Smooth muscle cell (in vitro differentiated cells): ENCODE measurements around the gene PTTG1IP2. TPM values are rescaled to one million over a fixed set of nuclear protein-coding genes. Genes with fewer than 3 reads are reported as not detected.
A peak's percentile ranks its signal among the peaks of the same experiment; 100 is the strongest.

Source experiments
- DNase-seq: peaks from one replicate; lab custom pipeline; 2025; ENCODE audit not compliant: unreplicated experiment; lab: John Stamatoyannopoulos, UW
- H2AFZ ChIP-seq: fragments of 200-600 bp; sonication (generic); 2 replicates; pipeline ENCODE4 v1.6.0; 2016; ENCODE audit warnings: antibody characterized with exemption, low read depth, mild to moderate bottlenecking
- H3F3A ChIP-seq: fragments of 200-600 bp; sonication (generic); 2 replicates; pipeline ENCODE4 v1.6.0; 2017; ENCODE audit warnings: antibody characterized with exemption, low read depth
- H3K27ac ChIP-seq: fragments of 200-600 bp; sonication (generic); 2 replicates; pipeline ENCODE4 v1.5.1; 2016; ENCODE audit warnings: low read depth, mild to moderate bottlenecking
- H3K27me3 ChIP-seq: fragments of 200-600 bp; sonication (generic); 2 replicates; pipeline ENCODE4 v1.6.1; 2016; ENCODE audit warnings: low read depth, mild to moderate bottlenecking
- H3K36me3 ChIP-seq: fragments of 200-600 bp; sonication (generic); 2 replicates; pipeline ENCODE4 v1.5.1; 2016; ENCODE audit warnings: low read depth
- H3K4me1 ChIP-seq: fragments of 200-600 bp; sonication (generic); 2 replicates; pipeline ENCODE4 v1.5.1; 2016; ENCODE audit warnings: low read depth
- H3K4me2 ChIP-seq: fragments of 200-600 bp; sonication (generic); 2 replicates; pipeline ENCODE4 v1.6.0; 2016; ENCODE audit warnings: mild to moderate bottlenecking
- H3K4me3 ChIP-seq: fragments of 200-600 bp; sonication (generic); 2 replicates; pipeline ENCODE4 v1.5.1; 2016; ENCODE audit warnings: mild to moderate bottlenecking
- H3K79me2 ChIP-seq: fragments of 200-600 bp; sonication (generic); 2 replicates; pipeline ENCODE4 v1.6.0; 2016; ENCODE audit warnings: low read depth, mild to moderate bottlenecking
- H3K9ac ChIP-seq: fragments of 200-600 bp; sonication (generic); 2 replicates; pipeline ENCODE4 v1.6.0; 2016; ENCODE audit warnings: low read depth
- H3K9me3 ChIP-seq: fragments of 200-600 bp; sonication (generic); replicated peaks from 2 replicates; pipeline ENCODE4 v1.5.1; 2016; ENCODE audit warnings: low read depth
- H4K20me1 ChIP-seq: fragments of 200-600 bp; sonication (generic); 2 replicates; pipeline ENCODE4 v1.6.0; 2016; ENCODE audit warnings: low read depth
- CTCF ChIP-seq: fragments of 200-600 bp; sonication (generic); IDR thresholded peaks from 2 replicates; pipeline ENCODE4 v1.5.1; 2017; ENCODE audit warnings: borderline replicate concordance, mild to moderate bottlenecking, antibody characterized with exemption; ENCODE audit not compliant: insufficient read depth, poor library complexity, severe bottlenecking
- WGBS: methylation state at CpG from one replicate; pipeline ENCODE4 v1.1.7; 2016; ENCODE audit warnings: low lambda C conversion rate; 5-methylcytosine and 5-hydroxymethylcytosine counted together
- polyA plus RNA-seq: library from polyadenylated mRNA; unstranded; fragments of >200 nt; fragmentation: Nextera tagmentation; extraction: Ambion mirVana; gene quantifications from 2 replicates; pipeline ENCODE4 v1.2.1, GENCODE V29; 2016
- total RNA-seq: library from RNA; depleted of rRNA; stranded (reverse); fragments of >200 nt; gene quantifications from 2 replicates; pipeline ENCODE4 v1.2.3, GENCODE V29; 2014

The PTTG1IP2 gene
- total and polyA plus RNA-seq, 2 experiments from 2014 or later = not detected

- Histone ChIP-seq H3K79me2 (no peaks in the 10 kb centered on the region), H3K27ac (no peak overlapping the region), H4K20me1 (no peaks in the 10 kb centered on the region), H3K27me3 (no peaks in the 10 kb centered on the region), H3K9me3 (no peaks in the 10 kb centered on the region), H3K4me3 (no peak overlapping the region), H3K4me2 (no peak overlapping the region), H3F3A (no peaks in the 10 kb centered on the region), H2AFZ (no peak overlapping the region), H3K4me1 (no peaks in the 10 kb centered on the region), H3K9ac (no peak overlapping the region), H3K36me3 (no peaks in the 10 kb centered on the region)
- WGBS = 73% methylated on average over 6 of the region's 6 CpGs
- no peak for TF ChIP-seq CTCF
- no peak for DNase-seq
Measured at GRCh38 chr7:90430614-90431460, 38.6 kb upstream of the PTTG1IP2 start.

- DNase-seq = no peak
- H3K9ac ChIP-seq = no peak overlapping the region
- H3K79me2 ChIP-seq = no peaks in the 10 kb centered on the region
- no peaks in the 10 kb centered on the region for H3K4me1 ChIP-seq
- no peak overlapping the region for H3K27ac ChIP-seq
- H2AFZ ChIP-seq = no peak overlapping the region
- H4K20me1 ChIP-seq = no peaks in the 10 kb centered on the region
- H3K9me3 ChIP-seq = no peaks in the 10 kb centered on the region
- H3K27me3 ChIP-seq = no peaks in the 10 kb centered on the region
- no peak for TF ChIP-seq CTCF
- no peaks in the 10 kb centered on the region for H3K36me3 ChIP-seq
- H3K4me2 ChIP-seq = no peak overlapping the region
- H3K4me3 ChIP-seq = no peak overlapping the region
- WGBS = 69% methylated on average over 10 of the region's 10 CpGs
- no peaks in the 10 kb centered on the region for H3F3A ChIP-seq
Measured at GRCh38 chr7:90432752-90433151, 36.7 kb upstream of the PTTG1IP2 start.

- TF ChIP-seq CTCF = no peak
- no peaks in the 10 kb centered on the region for H3F3A ChIP-seq
- H4K20me1 ChIP-seq = no peaks in the 10 kb centered on the region
- 83% methylated on average over 3 of the region's 3 CpGs for WGBS
- no peaks in the 10 kb centered on the region for H3K9me3 ChIP-seq
- no peaks in the 10 kb centered on the region for H3K79me2 ChIP-seq
- H3K9ac ChIP-seq = no peak overlapping the region
- H3K4me3 ChIP-seq = no peak overlapping the region
- DNase-seq = no peak
- no peaks in the 10 kb centered on the region for H3K4me1 ChIP-seq
- H2AFZ ChIP-seq = no peak overlapping the region
- H3K36me3 ChIP-seq = no peaks in the 10 kb centered on the region
- H3K27me3 ChIP-seq = no peaks in the 10 kb centered on the region
- peak overlapping the region; percentile 31 for H3K27ac ChIP-seq
- no peak overlapping the region for H3K4me2 ChIP-seq
Measured at GRCh38 chr7:90433221-90433620, 36.2 kb upstream of the PTTG1IP2 start.

GRCh38 chr7:90445633-90446032, 23.8 kb upstream of the PTTG1IP2 start:
- H3K36me3 ChIP-seq = no peaks in the 10 kb centered on the region
- no peak for TF ChIP-seq CTCF
- H3K27ac ChIP-seq = no peak overlapping the region
- H3K4me1 ChIP-seq = no peaks in the 10 kb centered on the region
- H4K20me1 ChIP-seq = no peaks in the 10 kb centered on the region
- no peak for DNase-seq
- no peak overlapping the region for H3K9ac ChIP-seq
- no peaks in the 10 kb centered on the region for H3K27me3 ChIP-seq
- no peak overlapping the region for H3K4me2 ChIP-seq
- H3K9me3 ChIP-seq = no peaks in the 10 kb centered on the region
- H3K4me3 ChIP-seq = no peak overlapping the region
- no peak overlapping the region for H2AFZ ChIP-seq
- no peaks in the 10 kb centered on the region for H3F3A ChIP-seq
- no peaks in the 10 kb centered on the region for H3K79me2 ChIP-seq
- 74% methylated on average over 2 of the region's 2 CpGs for WGBS
